HG03469 (cell line): ENCODE results near the gene ANKRD44.

Experiments
- ATAC-seq: cut with Tn5 transposase; IDR thresholded peaks from one replicate; pipeline ENCODE4 v1.9.1; 2021; ENCODE audit warnings: mild to moderate bottlenecking, moderate library complexity, moderate number of reproducible peaks; ENCODE audit not compliant: unreplicated experiment

Gene ANKRD44

GRCh38 chr2:197265036-197265435 lies 45.5 kb downstream of the ANKRD44 start:
- ATAC-seq, result no peak

- ATAC-seq, result no peak
These were observed 46.2 kb downstream of the ANKRD44 start for GRCh38 chr2:197264332-197264731.

GRCh38 chr2:197263077-197263476 lies 47.5 kb downstream of the ANKRD44 start:
- no peak for ATAC-seq

DNA sequence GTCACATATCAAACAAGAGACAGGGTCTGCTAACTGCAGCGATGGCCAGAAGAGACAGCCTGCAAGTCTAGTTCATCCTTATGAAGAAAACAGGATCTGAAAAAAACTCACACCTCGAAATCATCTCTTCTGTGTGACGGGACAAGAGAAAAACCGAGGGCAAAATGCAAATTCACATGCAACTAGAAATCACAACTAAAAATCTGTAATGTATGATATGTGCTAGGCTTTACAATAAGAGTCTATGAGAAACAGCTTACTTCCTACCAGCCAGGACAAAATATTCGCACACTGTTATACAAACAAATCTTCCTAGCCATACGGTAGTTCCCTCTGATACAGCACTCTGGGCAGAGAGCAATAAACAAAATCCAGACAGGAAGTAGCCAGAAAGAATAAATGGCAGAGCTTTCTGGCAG lies 48.8 kb downstream of the ANKRD44 start:
- peak; percentile 57 for ATAC-seq

DNA sequence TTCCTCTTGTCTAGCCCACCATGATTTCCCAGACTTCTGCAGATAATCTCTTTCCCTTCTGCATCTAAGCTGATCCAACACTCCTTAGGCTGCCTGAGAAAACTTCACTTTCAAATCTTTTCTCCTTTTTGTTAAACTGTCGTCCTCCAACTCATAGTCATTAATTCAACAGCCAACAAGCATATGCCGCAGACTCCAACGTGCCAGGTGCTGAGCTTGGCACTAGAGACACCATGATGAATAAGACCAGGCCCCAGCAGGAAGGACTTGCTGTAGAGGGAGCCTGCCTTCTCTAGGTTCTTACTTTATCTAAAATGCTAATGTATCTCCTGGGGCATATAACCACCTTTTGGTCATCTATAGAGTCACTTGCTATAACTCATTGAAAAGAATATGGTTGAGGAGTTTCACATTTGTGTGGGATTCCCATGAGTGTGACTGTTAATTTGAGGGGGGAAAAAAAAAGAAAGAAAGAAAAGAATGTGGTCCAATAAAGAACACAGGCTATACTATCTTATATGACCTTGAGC lies 51.0 kb downstream of the ANKRD44 start:
- ATAC-seq, result no peak

- ATAC-seq, result no peak
These were observed 52.0 kb downstream of the ANKRD44 start for GRCh38 chr2:197258580-197258979.

DNA sequence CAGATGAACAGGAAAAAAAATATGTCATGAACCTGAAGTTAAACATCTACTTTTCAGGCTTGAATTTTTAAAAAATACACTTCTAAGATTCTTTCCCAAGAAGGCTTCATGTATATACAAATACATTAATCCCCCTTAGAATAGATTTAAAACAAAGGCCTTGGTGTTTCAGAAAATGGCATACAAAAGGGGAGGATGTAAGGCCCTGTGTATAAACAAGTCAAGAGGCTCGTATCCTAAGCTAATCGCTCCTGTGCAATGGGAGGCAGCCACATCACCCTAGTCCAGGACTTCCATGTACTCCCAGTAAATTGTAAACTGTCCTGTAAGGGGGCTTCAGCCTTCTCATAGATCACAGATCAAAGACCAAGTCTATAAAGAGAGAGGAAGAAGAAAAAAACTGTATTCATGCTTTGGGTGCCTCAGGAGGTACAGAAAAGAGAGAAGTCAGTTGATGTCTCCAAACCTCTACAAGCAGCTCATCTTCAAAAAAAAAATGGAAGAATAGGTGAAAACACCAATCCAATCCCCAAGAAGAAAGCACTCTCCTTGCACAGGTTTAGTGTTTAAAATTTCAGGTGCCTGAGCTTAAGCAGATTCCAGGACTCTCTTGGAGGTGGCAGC lies 53.9 kb downstream of the ANKRD44 start:
- ATAC-seq, result no peak

GRCh38 chr2:197256021-197256420 lies 54.6 kb downstream of the ANKRD44 start:
- no peak for ATAC-seq

GRCh38 chr2:197255543-197255942 lies 55.0 kb downstream of the ANKRD44 start:
- peak; percentile 87 for ATAC-seq

GRCh38 chr2:197254776-197255530 lies 55.6 kb downstream of the ANKRD44 start:
- peak; percentile 15 for ATAC-seq

DNA sequence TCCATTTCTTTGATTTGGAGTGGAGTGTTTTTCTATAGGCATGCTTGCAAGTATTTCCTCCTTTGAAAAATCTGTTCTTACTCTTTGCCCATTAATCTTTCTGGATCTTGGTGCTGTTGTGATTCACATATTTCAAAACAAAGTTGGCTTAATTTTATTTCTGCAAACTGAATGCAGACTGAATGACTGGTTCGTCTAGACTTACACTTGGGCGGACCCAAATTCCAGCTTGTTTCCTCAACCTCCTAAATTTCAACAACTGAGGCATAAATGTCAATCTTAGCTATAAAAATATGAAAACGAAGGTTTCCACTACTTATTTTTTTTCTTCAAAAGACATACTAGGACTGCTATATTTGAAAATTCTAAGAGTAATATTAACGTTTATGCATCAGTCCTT lies 59.0 kb downstream of the ANKRD44 start:
- ATAC-seq, result no peak

GRCh38 chr2:197251163-197251562 lies 59.4 kb downstream of the ANKRD44 start:
- no peak for ATAC-seq

DNA sequence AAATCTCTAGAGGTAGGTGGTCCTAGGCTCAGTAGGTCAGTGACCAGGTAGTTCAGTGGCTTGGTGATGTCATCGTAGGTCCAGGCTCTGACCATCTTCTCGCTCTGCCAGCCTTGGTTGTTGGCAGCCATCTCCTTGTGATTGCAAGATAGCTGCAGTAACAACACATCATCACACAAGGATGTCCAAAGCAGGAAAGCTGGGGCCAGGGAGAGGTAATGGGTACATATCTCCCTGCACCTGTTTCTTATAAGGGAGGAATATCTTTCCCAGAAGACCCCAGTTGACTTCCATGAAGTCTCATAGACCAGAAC lies 60.5 kb downstream of the ANKRD44 start:
- no peak for ATAC-seq

- no peak for ATAC-seq
These were observed 61.0 kb downstream of the ANKRD44 start for GRCh38 chr2:197249381-197250083.

GRCh38 chr2:197248623-197249022 lies 62.0 kb downstream of the ANKRD44 start:
- ATAC-seq, result no peak

DNA sequence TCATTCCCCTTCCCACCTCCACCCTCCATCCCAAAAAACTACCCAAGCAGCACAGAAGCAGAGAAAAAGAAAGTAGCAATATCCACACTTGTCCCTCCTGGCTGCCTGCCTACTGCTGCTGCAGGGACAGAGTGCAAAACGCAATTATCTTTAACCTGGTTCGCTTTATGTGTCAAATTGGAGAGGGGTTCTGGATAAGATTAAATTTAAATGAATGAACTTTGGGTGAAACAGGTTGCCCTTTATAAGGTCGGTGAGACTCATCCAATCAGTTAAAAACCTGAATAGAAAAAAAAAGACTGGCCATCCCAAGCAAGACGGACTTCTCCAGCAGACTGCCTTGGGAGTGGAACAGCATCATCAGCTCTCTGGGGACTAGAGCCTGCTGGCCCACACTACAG lies 62.6 kb downstream of the ANKRD44 start:
- ATAC-seq, result no peak

DNA sequence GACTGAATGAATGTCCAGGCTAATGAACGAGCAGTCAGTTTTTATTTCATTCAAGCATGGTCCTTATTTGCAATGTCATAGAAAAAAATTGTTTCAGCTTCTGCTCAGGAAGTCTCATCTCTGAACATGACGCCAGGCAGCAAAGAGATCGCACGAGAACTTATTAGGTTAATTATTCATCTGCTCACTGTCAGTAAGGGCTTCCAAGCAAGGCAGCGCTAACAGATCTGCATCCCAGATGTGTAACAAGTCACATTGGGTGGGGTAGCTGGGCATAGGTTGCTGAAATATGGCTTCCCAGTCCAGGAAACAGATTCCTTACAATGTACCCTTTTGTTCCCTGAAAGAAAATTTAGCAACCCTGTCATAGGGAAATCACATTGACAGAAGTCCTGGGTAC lies 63.5 kb downstream of the ANKRD44 start:
- ATAC-seq, result no peak

- ATAC-seq, result no peak
These were observed 64.5 kb downstream of the ANKRD44 start for GRCh38 chr2:197245829-197246804.

DNA sequence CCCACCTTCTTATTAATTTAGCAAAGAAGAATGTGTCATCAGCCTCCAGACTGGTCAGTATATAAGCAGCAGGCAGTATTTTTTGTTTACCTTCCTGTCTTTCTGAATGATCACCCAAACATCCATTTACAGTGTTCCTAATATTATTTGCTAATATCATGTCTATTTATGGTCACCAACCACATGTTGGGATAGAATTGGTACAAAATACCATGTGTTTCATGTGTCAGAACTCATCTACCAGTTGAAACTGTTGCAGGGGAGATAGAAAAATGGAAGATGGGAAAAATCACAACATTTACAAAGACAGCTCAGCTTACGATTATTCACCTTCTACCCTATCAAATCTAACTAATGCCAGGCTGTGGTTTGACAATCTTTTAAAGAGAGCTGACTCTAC lies 66.2 kb downstream of the ANKRD44 start:
- no peak for ATAC-seq

DNA sequence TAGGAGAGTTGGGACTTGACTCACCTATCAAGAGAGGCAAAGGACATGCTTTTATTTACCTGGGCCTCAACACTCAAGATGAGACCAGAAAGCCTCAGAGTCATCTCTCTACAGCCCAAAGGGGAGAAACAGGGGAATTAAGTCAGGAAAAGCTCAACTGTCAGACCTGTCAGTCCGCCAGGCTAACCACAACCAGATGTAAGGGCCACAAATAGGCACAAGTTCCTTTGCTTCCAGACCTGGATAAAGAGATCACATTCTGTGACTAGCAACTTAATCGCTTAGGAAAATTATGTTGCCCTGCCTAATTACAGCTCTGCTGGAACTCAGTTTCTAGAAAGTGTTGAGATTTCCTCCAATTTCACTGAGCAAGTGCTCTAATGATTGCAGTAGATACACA lies 67.9 kb downstream of the ANKRD44 start:
- no peak for ATAC-seq

DNA sequence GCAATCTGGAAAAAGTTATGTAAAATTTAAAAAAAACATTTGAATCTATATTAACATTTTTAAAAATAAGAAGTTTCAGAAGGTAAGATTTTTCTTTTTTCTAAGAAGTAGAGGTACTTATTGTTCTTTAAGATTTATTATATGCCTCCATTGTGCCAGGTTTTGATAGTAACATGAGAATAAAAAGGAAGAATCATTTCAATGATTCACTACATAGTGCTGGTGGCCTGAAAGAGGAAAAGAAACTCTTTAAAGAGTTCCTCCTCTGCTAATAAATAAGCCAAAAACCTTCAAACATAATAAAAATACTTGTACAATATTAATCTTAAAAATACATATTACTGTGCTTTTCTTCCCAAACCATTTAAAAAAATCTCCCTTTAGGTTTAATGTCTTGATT lies 69.0 kb downstream of the ANKRD44 start:
- ATAC-seq, result no peak
